Large intestine (tissue), 3 donors: ENCODE results near the gene ADGRV1. TPM values are rescaled to one million over a fixed set of nuclear protein-coding genes. Genes with fewer than 3 reads are reported as not detected.
"Not testable (repeated sequence)": the region's sequence is repeated elsewhere in the genome, so short reads cannot be mapped to it uniquely, and the experiment has no call there.

ENCODE experiments used
- DNase-seq, 2 donors: peaks; one replicate each; pipeline versions ENCODE4 v3.0.0 to v3.0.0-alpha.2; 2013
- H3K27ac ChIP-seq: one replicate; pipeline ENCODE4 v1.5.1; 2013; ENCODE audit warnings: low read length
- H3K27me3 ChIP-seq: 2 replicates; pipeline ENCODE4 v1.6.1; 2013; ENCODE audit warnings: low read length; ENCODE audit not compliant: control insufficient read depth, insufficient read depth
- H3K36me3 ChIP-seq: 2 replicates; pipeline ENCODE4 v1.6.1; 2013; ENCODE audit warnings: low read length; ENCODE audit not compliant: control insufficient read depth, insufficient read depth
- H3K4me1 ChIP-seq: one replicate; pipeline ENCODE4 v1.6.1; 2013; ENCODE audit warnings: low read length; ENCODE audit not compliant: control insufficient read depth, insufficient read depth
- H3K4me3 ChIP-seq: one replicate; pipeline ENCODE4 v1.5.1; 2013; ENCODE audit warnings: low read length
- H3K9me3 ChIP-seq: one replicate; pipeline ENCODE4 v1.6.1; 2013; ENCODE audit warnings: mild to moderate bottlenecking, low read depth, low read length, moderate library complexity; ENCODE audit not compliant: control insufficient read depth
- WGBS: methylation state at CpG from one replicate; pipeline ENCODE4 v1.1.5; 2013; ENCODE audit warnings: low lambda C conversion rate; ENCODE audit not compliant: insufficient coverage; 5-methylcytosine and 5-hydroxymethylcytosine counted together
- polyA plus RNA-seq: library from polyadenylated mRNA; unstranded; fragments of 120-200 nt; gene quantifications from one replicate; pipeline ENCODE4 v1.2.1, GENCODE V29; 2013

Gene ADGRV1
- polyA plus RNA-seq, 1 donor = 3.0 TPM

GRCh38 chr5:90912476-90912875 is 353.9 kb downstream of the ADGRV1 start:
- Histone ChIP-seq H3K4me1 (no peaks in the 10 kb centered on the region), H3K36me3 (no peaks in the 10 kb centered on the region), H3K9me3 (no peaks in the 10 kb centered on the region), H3K27me3 (no peaks in the 10 kb centered on the region), H3K27ac (no peak overlapping the region), H3K4me3 (no peak overlapping the region)
- DNase-seq = no peak
- no CpG with 5 or more reads among the region's 4 CpGs for WGBS

DNA sequence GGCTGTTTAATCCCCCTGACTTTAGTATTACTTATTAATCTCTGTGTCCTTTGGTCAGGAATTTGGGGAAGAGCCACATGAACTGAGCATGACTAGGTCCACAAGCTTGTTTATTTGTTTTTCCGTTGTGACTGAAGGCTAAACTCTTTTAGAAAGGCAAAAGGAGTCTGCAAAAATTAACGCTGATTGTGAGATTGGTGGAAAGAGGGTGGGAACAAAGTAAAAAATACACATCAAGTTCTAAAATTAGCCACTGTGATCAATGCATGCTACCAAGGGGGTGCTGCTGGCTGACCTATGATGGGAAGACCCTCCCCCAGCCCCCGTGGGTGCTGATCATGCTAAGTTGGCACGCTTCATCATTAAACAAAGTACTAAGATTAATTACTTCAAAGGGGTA is 356.8 kb downstream of the ADGRV1 start:
- Histone ChIP-seq H3K9me3 (no peaks in the 10 kb centered on the region), H3K4me3 (no peak overlapping the region), H3K36me3 (no peaks in the 10 kb centered on the region), H3K27me3 (no peaks in the 10 kb centered on the region), H3K27ac (no peak overlapping the region), H3K4me1 (no peaks in the 10 kb centered on the region)
- 75% methylated on average over 2 of the region's 4 CpGs for WGBS
- DNase-seq = no peak

GRCh38 chr5:90916947-90917800 is 358.6 kb downstream of the ADGRV1 start:
- Histone ChIP-seq H3K27me3 (no peaks in the 10 kb centered on the region), H3K9me3 (no peaks in the 10 kb centered on the region), H3K4me1 (no peaks in the 10 kb centered on the region), H3K36me3 (no peaks in the 10 kb centered on the region), H3K27ac (no peak overlapping the region), H3K4me3 (no peak overlapping the region)
- 83% methylated on average over 1 of the region's 3 CpGs for WGBS
- no peak for DNase-seq

- H3K36me3 ChIP-seq = no peaks in the 10 kb centered on the region
- no peaks in the 10 kb centered on the region for H3K4me1 ChIP-seq
- no CpG with 5 or more reads among the region's 6 CpGs for WGBS
- DNase-seq = no peak
- H3K4me3 ChIP-seq = no peak overlapping the region
- no peak overlapping the region for H3K27ac ChIP-seq
- H3K27me3 ChIP-seq = no peaks in the 10 kb centered on the region
- no peaks in the 10 kb centered on the region for H3K9me3 ChIP-seq
Observed at GRCh38 chr5:90917928-90918668, 359.5 kb downstream of the ADGRV1 start.

DNA sequence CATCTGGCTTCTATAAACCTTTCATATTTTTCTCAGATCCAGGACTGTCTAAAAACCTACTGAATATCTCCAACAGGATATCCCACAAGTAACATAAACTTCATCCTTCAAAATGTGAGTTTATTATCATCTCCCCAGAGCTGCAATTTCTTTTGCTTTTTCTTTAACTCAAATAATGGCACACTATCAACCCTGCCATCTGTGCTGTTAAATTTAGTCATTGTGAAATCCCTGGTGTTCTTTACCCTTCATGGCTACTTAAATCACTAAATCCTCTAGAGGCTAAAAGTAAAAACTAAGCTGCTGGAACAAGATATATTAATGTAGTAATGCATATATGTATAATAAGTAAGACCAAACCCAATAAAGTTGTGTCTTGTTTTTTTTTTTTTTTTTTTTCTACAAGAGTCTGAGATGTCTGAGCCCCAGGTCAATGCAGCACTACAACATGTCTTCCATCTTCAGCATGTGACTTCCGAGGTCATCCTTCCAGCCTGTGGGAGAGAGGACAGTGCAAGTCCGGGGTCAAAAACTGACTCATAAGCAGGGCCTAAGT is 362.9 kb downstream of the ADGRV1 start:
- Histone ChIP-seq H3K4me1 (no peaks in the 10 kb centered on the region), H3K36me3 (no peaks in the 10 kb centered on the region), H3K4me3 (no peak overlapping the region), H3K27ac (no peak overlapping the region), H3K9me3 (no peaks in the 10 kb centered on the region), H3K27me3 (no peaks in the 10 kb centered on the region)
- WGBS = no CpG with 5 or more reads among the region's 2 CpGs
- no peak for DNase-seq

DNA sequence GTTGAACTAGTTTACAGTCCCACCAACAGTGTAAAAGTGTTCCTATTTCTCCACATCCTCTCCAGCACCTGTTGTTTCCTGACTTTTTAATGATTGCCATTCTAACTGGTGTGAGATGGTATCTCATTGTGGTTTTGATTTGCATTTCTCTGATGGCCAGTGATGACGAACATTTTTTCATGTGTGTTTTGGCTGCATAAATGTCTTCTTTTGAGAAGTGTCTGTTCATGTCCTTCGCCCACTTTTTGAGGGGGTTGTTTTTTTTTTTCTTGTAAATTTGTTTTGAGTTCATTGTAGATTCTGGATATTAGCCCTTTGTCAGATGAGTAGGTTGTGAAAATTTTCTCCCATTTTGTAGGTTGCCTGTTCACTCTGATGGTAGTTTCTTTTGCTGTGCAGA is 365.6 kb downstream of the ADGRV1 start:
- not testable (repeated sequence) for H3K27me3 ChIP-seq, H3K4me3 ChIP-seq, H3K27ac ChIP-seq, H3K4me1 ChIP-seq, H3K9me3 ChIP-seq, DNase-seq, H3K36me3 ChIP-seq
- no CpG with 5 or more reads among the region's 2 CpGs for WGBS

DNA sequence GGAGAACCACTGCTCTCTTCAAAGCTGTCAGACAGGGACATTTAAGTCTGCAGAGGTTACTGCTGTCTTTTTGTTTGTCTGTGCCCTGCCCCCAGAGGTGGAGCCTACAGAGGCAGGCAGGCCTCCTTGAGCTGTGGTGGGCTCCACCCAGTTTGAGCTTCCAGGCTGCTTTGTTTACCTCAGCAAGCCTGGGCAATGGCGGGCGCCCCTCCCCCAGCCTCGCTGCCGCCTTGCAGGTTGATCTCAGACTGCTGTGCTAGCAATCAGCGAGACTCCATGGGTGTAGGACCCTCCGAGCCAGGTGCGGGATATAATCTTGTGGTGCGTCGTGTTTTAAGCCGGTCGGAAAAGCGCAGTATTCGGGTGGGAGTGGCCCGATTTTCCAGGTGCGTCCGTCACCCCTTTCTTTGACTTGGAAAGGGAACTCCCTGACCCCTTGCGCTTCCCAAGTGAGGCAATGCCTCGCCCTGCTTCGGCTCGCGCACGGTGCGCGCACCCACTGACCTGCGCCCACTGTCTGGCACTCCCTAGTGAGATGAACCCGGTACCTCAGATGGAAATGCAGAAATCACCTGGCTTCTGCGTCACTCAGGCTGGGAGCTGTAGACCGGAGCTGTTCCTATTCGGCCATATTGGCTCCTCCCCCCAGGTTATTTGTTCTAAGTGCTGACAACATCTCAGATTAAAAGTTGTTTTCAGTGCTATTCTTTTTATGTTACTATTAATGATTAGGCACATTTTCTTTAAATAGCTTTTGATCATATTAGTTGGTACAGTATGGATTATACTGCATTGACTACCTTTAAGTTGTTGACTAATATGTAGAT is 370.6 kb downstream of the ADGRV1 start:
- not testable (repeated sequence) for DNase-seq, H3K27ac ChIP-seq, H3K36me3 ChIP-seq, H3K27me3 ChIP-seq, H3K4me1 ChIP-seq, H3K4me3 ChIP-seq, H3K9me3 ChIP-seq
- WGBS = no CpG with 5 or more reads among the region's 29 CpGs

DNA sequence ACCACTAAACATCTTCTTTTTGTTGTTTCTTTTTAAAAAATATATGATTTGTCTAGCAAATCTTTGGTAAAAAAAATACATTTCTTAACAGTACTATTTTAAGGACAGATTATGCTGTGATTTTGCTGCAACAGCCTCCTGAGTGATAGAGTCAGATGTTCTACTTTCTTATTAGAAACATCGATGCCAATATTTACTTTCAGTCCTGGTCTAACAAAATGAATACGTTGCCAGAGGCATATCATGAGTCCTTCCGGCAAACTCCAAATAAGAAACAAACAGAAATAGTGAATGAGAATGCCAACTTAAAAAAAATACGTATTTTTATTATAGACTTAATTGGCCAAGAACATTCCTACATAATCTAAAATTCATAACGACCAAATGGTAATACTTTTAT is 371.5 kb downstream of the ADGRV1 start:
- DNase-seq = no peak
- no peak overlapping the region for H3K27ac ChIP-seq
- 84% methylated on average over 3 of the region's 5 CpGs for WGBS
- no peaks in the 10 kb centered on the region for H3K9me3 ChIP-seq
- no peaks in the 10 kb centered on the region for H3K27me3 ChIP-seq
- peaks cover 4% of the 10 kb centered on the region for H3K4me1 ChIP-seq
- H3K36me3 ChIP-seq = no peaks in the 10 kb centered on the region
- no peak overlapping the region for H3K4me3 ChIP-seq

DNA sequence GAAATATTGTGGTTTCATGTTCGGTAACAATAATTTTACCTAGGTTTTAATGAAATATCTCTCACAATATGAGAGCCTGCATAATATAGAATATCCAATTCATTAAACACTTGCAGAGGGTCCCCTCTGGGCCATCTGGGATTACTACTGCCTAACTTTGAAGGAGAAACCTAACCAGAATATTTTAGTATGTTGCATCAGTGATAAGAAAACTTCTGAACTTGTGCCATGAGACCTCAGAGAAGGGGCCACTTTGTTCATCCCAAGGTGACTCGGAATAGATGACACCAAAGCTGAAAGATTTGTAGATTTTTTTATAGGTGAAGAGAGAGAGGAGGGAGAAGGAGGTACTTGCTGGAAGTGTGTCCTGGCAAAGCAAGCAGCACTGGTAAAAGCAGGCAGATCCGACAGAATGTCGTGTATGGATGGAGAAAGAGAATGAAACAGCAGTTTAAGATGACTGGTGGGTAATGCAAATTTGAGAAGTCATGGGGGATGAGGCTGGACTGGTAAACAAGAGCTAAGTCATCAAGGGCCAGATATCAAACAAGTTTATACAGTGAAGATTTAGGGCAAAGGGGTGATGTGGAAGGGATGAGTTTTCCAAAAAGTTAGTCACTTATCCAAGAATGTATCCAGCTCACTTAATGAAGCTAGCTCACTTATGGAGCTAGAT is 372.3 kb downstream of the ADGRV1 start:
- peaks cover 4% of the 10 kb centered on the region for H3K4me1 ChIP-seq
- H3K36me3 ChIP-seq = no peaks in the 10 kb centered on the region
- WGBS = 77% methylated on average over 3 of the region's 4 CpGs
- no peak overlapping the region for H3K4me3 ChIP-seq
- no peak for DNase-seq
- H3K27ac ChIP-seq = no peak overlapping the region
- no peaks in the 10 kb centered on the region for H3K27me3 ChIP-seq
- no peaks in the 10 kb centered on the region for H3K9me3 ChIP-seq
